ENCODE results near the gene NACA. TPM values are rescaled to one million over a fixed set of nuclear protein-coding genes. Genes with fewer than 3 reads are reported as not detected.
"Not testable (repeated sequence)": the region's sequence is repeated elsewhere in the genome, so short reads cannot be mapped to it uniquely, and the experiment has no call there.

NACA gene
- total RNA-seq, 1 donor from 2014 or later: 1,207 TPM

GRCh38 chr12:56709759-56710376 lies 15.2 kb downstream of the NACA start:
- no peak for DNase-seq (ENCODE audit: low read depth)
- Histone ChIP-seq H3K27me3 (ENCODE audit: control insufficient read depth, insufficient read depth, low read length) (no peaks in the 10 kb centered on the region), H3K4me3 (ENCODE audit: low read depth, low read length) (no peak overlapping the region), H3K36me3 (ENCODE audit: control insufficient read depth, insufficient read depth, low read length) (no peaks in the 10 kb centered on the region)
- no peak for TF ChIP-seq CTCF (IDR thresholded peaks at IDR 0.05; ENCODE audit: insufficient read depth, low read length, poor library complexity, severe bottlenecking)

GRCh38 chr12:56704522-56704921 lies 20.6 kb downstream of the NACA start:
- not testable (repeated sequence) for H3K36me3 ChIP-seq (ENCODE audit: control insufficient read depth, insufficient read depth, low read length); DNase-seq (ENCODE audit: low read depth); H3K4me3 ChIP-seq (ENCODE audit: low read depth, low read length); H3K27me3 ChIP-seq (ENCODE audit: control insufficient read depth, insufficient read depth, low read length)

GRCh38 chr12:56699020-56699661 lies 26.0 kb downstream of the NACA start:
- no peak for TF ChIP-seq CTCF (IDR thresholded peaks at IDR 0.05; ENCODE audit: insufficient read depth, low read length, poor library complexity, severe bottlenecking)
- no peak for DNase-seq (ENCODE audit: low read depth)
- no peak overlapping the region for H3K4me3 ChIP-seq (ENCODE audit: low read depth, low read length)
- H3K27me3 ChIP-seq (ENCODE audit: control insufficient read depth, insufficient read depth, low read length): no peaks in the 10 kb centered on the region
- no peaks in the 10 kb centered on the region for H3K36me3 ChIP-seq (ENCODE audit: control insufficient read depth, insufficient read depth, low read length)

GRCh38 chr12:56695327-56696101 lies 29.6 kb downstream of the NACA start:
- no peak for TF ChIP-seq CTCF (IDR thresholded peaks at IDR 0.05; ENCODE audit: insufficient read depth, low read length, poor library complexity, severe bottlenecking)
- no peak overlapping the region for H3K4me3 ChIP-seq (ENCODE audit: low read depth, low read length)
- no peaks in the 10 kb centered on the region for H3K27me3 ChIP-seq (ENCODE audit: control insufficient read depth, insufficient read depth, low read length)
- no peak for DNase-seq (ENCODE audit: low read depth)
- H3K36me3 ChIP-seq (ENCODE audit: control insufficient read depth, insufficient read depth, low read length): no peaks in the 10 kb centered on the region

- TF ChIP-seq CTCF (IDR thresholded peaks at IDR 0.05; ENCODE audit: insufficient read depth, low read length, poor library complexity, severe bottlenecking): no peak
- no peaks in the 10 kb centered on the region for H3K27me3 ChIP-seq (ENCODE audit: control insufficient read depth, insufficient read depth, low read length)
- H3K36me3 ChIP-seq (ENCODE audit: control insufficient read depth, insufficient read depth, low read length): no peaks in the 10 kb centered on the region
- H3K4me3 ChIP-seq (ENCODE audit: low read depth, low read length): no peak overlapping the region
- DNase-seq (ENCODE audit: low read depth): no peak
Observed at GRCh38 chr12:56694161-56694560, 30.9 kb downstream of the NACA start.

GRCh38 chr12:56688846-56689109 lies 36.3 kb downstream of the NACA start:
- no peak for TF ChIP-seq CTCF (IDR thresholded peaks at IDR 0.05; ENCODE audit: insufficient read depth, low read length, poor library complexity, severe bottlenecking)
- Histone ChIP-seq H3K27me3 (ENCODE audit: control insufficient read depth, insufficient read depth, low read length) (no peaks in the 10 kb centered on the region), H3K36me3 (ENCODE audit: control insufficient read depth, insufficient read depth, low read length) (no peaks in the 10 kb centered on the region), H3K4me3 (ENCODE audit: low read depth, low read length) (peak overlapping the region; percentile 56)
- DNase-seq (ENCODE audit: low read depth): no peak
